ENCODE results near the gene TXNL4A. TPM values are rescaled to one million over a fixed set of nuclear protein-coding genes. Genes with fewer than 3 reads are reported as not detected.

Gene TXNL4A
- polyA plus RNA-seq, 1 experiment: 131 TPM

DNA sequence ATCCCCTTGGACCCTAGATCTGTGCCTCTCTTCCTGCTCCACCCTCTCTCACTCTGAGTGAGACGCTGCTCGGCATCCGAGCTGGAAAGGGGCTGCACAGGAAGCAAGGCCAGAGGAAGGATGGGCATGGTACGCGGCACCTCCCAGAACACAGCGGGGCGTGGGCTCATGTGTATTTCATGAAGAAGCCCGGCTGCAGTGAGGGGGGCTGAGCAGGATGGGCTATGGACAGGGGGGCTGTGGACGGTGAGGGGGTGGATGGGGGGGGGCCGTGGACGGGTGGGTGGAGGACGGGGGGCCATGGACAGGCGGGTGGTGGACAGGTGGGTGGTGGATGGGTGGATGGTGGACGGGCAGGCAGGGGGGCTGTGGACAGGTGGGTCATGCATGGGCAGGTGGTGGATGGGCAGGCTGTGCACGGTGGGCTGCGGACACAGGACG is 65.4 kb downstream of the TXNL4A start:
- DNase-seq (ENCODE audit: low read depth, low spot score): no peak
- Histone ChIP-seq H3K27ac (ENCODE audit: low read depth, low read length) (no peak overlapping the region), H3K27me3 (ENCODE audit: control insufficient read depth, insufficient read depth, low read length) (no peaks in the 10 kb centered on the region), H3K4me3 (ENCODE audit: low read depth, low read length) (no peak overlapping the region), H3K9me3 (ENCODE audit: control insufficient read depth, insufficient read depth, low read length) (peaks cover 35% of the 10 kb centered on the region)
- ChIA-PET CTCF (no interaction called here), POLR2A (no interaction called here)
- TF ChIP-seq, protein P1, sequence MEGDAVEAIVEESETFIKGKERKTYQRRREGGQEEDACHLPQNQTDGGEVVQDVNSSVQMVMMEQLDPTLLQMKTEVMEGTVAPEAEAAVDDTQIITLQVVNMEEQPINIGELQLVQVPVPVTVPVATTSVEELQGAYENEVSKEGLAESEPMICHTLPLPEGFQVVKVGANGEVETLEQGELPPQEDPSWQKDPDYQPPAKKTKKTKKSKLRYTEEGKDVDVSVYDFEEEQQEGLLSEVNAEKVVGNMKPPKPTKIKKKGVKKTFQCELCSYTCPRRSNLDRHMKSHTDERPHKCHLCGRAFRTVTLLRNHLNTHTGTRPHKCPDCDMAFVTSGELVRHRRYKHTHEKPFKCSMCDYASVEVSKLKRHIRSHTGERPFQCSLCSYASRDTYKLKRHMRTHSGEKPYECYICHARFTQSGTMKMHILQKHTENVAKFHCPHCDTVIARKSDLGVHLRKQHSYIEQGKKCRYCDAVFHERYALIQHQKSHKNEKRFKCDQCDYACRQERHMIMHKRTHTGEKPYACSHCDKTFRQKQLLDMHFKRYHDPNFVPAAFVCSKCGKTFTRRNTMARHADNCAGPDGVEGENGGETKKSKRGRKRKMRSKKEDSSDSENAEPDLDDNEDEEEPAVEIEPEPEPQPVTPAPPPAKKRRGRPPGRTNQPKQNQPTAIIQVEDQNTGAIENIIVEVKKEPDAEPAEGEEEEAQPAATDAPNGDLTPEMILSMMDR (IDR thresholded peaks at IDR 0.05; ENCODE audit: low read depth, low read length): no peak

DNA sequence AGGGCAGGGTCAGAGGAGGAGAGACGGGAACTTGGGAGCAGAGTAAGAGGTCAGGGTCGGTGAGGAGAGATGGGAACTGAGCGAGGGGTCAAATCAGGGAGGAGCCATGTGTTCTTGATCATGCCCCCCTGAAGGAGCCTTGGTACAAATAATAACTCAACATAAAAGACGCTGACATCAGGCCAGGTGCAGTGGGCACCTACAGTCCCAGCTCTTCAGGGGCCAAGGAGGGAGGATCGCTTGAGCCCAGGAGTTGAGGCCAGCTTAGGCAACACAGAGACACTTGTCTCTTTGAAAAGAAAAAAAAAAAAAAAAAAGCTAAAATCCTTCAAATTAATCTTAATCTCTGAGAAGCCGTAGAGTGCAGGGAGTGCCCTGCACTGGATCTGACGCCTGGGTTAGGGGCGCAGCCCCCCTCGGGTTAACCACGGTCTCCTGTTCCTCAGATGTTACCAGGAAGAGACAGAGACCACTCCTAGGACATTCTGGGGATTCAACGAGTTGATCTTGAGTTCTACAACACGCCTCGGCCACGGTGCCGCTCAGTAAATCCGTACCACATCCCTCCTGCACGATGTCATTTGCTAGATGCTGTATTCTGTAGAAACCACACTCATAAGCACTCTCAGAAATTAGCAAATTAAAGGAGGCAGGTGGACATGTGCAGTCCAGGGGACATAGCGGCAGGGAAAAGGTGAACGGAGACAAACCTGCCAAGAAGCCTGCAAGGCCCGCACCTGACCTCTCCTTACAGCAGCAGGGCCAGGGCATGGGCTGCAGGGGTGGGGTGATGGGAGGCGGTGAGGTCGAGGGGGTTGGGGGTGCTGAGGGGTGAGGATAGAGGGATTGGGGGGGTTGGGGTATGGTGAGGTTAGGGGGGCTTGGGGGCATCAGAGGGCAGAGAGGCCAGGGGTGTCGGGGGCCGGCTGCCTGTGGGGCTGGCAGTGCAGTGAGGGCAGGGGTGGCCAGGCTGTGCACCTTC is 66.1 kb downstream of the TXNL4A start:
- POLR2A ChIA-PET: no interaction called here
- H3K4me3 ChIP-seq (ENCODE audit: low read depth, low read length): no peak overlapping the region
- CTCF ChIA-PET: no interaction called here
- no peaks in the 10 kb centered on the region for H3K27me3 ChIP-seq (ENCODE audit: control insufficient read depth, insufficient read depth, low read length)
- H3K9me3 ChIP-seq (ENCODE audit: control insufficient read depth, insufficient read depth, low read length): peaks cover 34% of the 10 kb centered on the region
- H3K27ac ChIP-seq (ENCODE audit: low read depth, low read length): no peak overlapping the region
- TF ChIP-seq, protein P1 (IDR thresholded peaks at IDR 0.05; ENCODE audit: low read depth, low read length): no peak
- DNase-seq (ENCODE audit: low read depth, low spot score): no peak

Other genes starting within 250 kb of the TXNL4A start
- 0.38 and 0.57 TPM in 2 replicates for gene KCNG2, start 190.6 kb downstream of the TXNL4A start, polyA plus RNA-seq (2011; rRNA removed)
- 13.9 and 18.1 TPM in 2 replicates for gene SLC66A2, start 36.9 kb downstream of the TXNL4A start, polyA plus RNA-seq (2011; rRNA removed)
- gene HSBP1L1, start 23.9 kb downstream of the TXNL4A start, polyA plus RNA-seq (2011; rRNA removed): 15.8 and 19.4 TPM in 2 replicates
- 32.6 and 32.8 TPM in 2 replicates for gene RBFA, start 45.9 kb upstream of the TXNL4A start, polyA plus RNA-seq (2011; rRNA removed)
- gene ADNP2, start 120.7 kb upstream of the TXNL4A start, polyA plus RNA-seq (2011; rRNA removed): 6.8 and 7.2 TPM in 2 replicates